K562 (cell line): ENCODE data around the gene AEN. TPM values are rescaled to one million over a fixed set of nuclear protein-coding genes. Genes with fewer than 3 reads are reported as not detected.
A peak's percentile ranks its signal among the peaks of the same experiment; 100 is the strongest.

Experiments
- CTBP1 ChIP-seq: fragments of 450-650 bp; IDR thresholded peaks from 2 replicates; pipeline ENCODE4 v1.6.1; 2016; ENCODE audit warnings: borderline replicate concordance
- DPF2 ChIP-seq: fragments of 450-650 bp; IDR thresholded peaks from 2 replicates; pipeline ENCODE4 v1.6.1; 2016
- FIP1L1 ChIP-seq: fragments of 200-400 bp; formaldehyde crosslinking; IDR thresholded peaks from 2 replicates; pipeline ENCODE4 v1.6.1; 2018; ENCODE audit warnings: mild to moderate bottlenecking, low read depth, low read length; ENCODE audit not compliant: poor library complexity, severe bottlenecking
- FOS ChIP-seq: IDR thresholded peaks from 3 replicates; pipeline ENCODE4 v1.6.1; 2011; ENCODE audit not compliant: insufficient read length; ENCODE audit errors: extremely low read depth
- KDM1A ChIP-seq, 2 experiments: fragments of 450-650 bp; IDR thresholded peaks; 2 replicates each; pipeline ENCODE4 v1.6.1; 2016; ENCODE audit warnings: mild to moderate bottlenecking in 2 of 2
- KLF16 ChIP-seq: IDR thresholded peaks from 2 replicates; pipeline ENCODE4 v1.6.1; 2016; ENCODE audit warnings: antibody characterized with exemption
- MYNN ChIP-seq, 2 experiments: sonication (generic); formaldehyde crosslinking in 1 of 2; IDR thresholded peaks; 2 replicates each; pipeline versions ENCODE4 v1.5.0 to v1.6.1; 2016 to 2020; ENCODE audit warnings: antibody characterized with exemption in 1 of 2, missing genetic modification reagents in 1 of 2
- TGIF2 ChIP-seq: sonication (generic); formaldehyde crosslinking; IDR thresholded peaks from 2 replicates; pipeline ENCODE4 v1.8.1; 2022; ENCODE audit warnings: mild to moderate bottlenecking, missing genetic modification reagents, moderate library complexity
- ZBED1 ChIP-seq: IDR thresholded peaks from 2 replicates; pipeline ENCODE4 v1.6.1; 2014
- polyA plus RNA-seq, 8 experiments: library from polyadenylated mRNA; depleted of rRNA in 4 of 8; stranded (reverse) in 5 of 8; unstranded in 3 of 8; fragments of >200 nt; fragmentation: Nextera tagmentation in 2 of 8; fragmentation: Illumina TruSeq in 1 of 8; extraction: Ambion mirVana in 2 of 8; extraction: Trizol in 1 of 8; gene quantifications; 2 replicates each; pipeline versions ENCODE4 v1.2.1 to v1.2.3, GENCODE V29; 2011 to 2014; ENCODE audit warnings: inconsistent platforms in 1 of 8, missing spikeins in 1 of 8
- total RNA-seq, 7 experiments: library from RNA; depleted of rRNA in 6 of 7; stranded (reverse); fragments of >200 nt in 6 of 7; fragmentation: Illumina TruSeq in 2 of 7; extraction: Trizol in 2 of 7; gene quantifications; 2 replicates each; pipeline versions ENCODE4 v1.2.1 to v1.2.3, GENCODE V29; 2011 to 2021; ENCODE audit warnings: low replicate concordance in 1 of 7
- TF ChIP-seq, protein P1 (sequence below), 2 experiments: fragments of 450-650 bp in 1 of 2; sonication (generic) in 1 of 2; formaldehyde crosslinking; conservative IDR thresholded peaks; 2 replicates each; pipeline versions ENCODE4 v1.4.0 to v1.8.1; 2020 to 2022; ENCODE audit warnings: mild to moderate bottlenecking in 1 of 2, missing genetic modification reagents in 1 of 2
- TF ChIP-seq, protein P2 (sequence below): fragments of 450-650 bp; IDR thresholded peaks from 2 replicates; pipeline ENCODE4 v1.6.1; 2017; ENCODE audit warnings: mild to moderate bottlenecking, moderate library complexity
- TF ChIP-seq, protein P3 (sequence below): fragments of 450-650 bp; IDR thresholded peaks from 2 replicates; pipeline ENCODE4 v1.6.1; 2017; ENCODE audit warnings: antibody characterized with exemption, mild to moderate bottlenecking
- TF ChIP-seq, protein P4 (sequence below): fragments of 200-800 bp; sonication (Bioruptor generic); IDR thresholded peaks from 2 replicates; pipeline ENCODE4 v1.6.1; 2017; ENCODE audit warnings: missing genetic modification characterization, missing compliant biosample characterization
- TF ChIP-seq, protein P5 (sequence below): fragments of 450-650 bp; IDR thresholded peaks from 2 replicates; pipeline ENCODE4 v1.7.1; 2018; ENCODE audit warnings: mild to moderate bottlenecking, low read depth; ENCODE audit not compliant: partially characterized antibody
- TF ChIP-seq, protein P6 (sequence below): IDR thresholded peaks from 2 replicates; pipeline ENCODE4 v1.6.1; 2014; ENCODE audit warnings: antibody characterized with exemption

Gene AEN
- total and polyA plus RNA-seq, 9 of the 15 experiments (the other 6 are each of a cell fraction or from before 2014, with no cell fraction given) = 9.0 to 51.0 (median 32.8) TPM

DNA sequence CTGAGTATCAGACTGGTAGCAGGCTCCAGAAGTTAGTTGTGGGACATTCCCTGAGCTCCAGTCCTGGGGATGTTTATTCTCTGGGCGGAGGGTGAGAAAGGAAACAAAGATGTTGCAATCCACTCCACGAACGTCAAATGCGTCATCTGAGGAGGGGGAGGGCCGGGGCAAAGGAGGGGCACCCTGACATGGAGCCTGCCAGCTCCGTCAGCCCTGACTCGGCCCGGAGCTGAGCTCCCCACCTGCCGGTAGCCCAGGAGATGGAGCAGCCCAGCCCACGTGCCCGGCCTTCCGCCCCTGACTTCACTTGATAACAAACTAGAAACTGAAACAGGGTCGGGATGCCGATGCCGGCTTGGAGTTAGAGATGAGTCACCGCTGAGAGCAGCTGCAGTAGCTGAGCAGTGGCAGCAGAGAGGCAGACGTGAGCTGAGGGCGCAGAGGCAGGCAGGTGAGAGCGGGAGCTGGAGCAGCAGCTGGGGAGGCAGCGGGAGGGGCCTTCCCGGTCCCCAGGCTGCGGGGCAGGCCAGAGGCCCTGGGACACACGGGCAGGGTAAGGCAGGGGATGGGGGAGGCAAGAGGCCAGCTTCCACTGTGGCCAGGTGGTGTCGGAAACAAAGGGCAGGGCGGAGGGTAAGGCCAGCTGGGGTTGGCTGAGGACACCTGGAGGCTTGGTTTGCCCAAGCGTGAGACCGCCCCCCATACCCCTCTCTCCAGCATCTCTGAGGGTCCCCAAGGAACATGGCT, 17.7 kb downstream of the AEN start, which contains the start of gene ISG20 (continued):
- no peak for TF ChIP-seq TGIF2 (CRISPR knock-in tag)
- TF ChIP-seq, protein P1, sequence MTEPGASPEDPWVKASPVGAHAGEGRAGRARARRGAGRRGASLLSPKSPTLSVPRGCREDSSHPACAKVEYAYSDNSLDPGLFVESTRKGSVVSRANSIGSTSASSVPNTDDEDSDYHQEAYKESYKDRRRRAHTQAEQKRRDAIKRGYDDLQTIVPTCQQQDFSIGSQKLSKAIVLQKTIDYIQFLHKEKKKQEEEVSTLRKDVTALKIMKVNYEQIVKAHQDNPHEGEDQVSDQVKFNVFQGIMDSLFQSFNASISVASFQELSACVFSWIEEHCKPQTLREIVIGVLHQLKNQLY (CRISPR knock-in tag; conservative IDR thresholded peaks at IDR 0.05) = peak in 1 of 2 experiments; percentile 69; a peak in 1 of 4 replicates
- TF ChIP-seq ZBED1 = 0 out of 2 replicates have a peak, but pooled peaks have one; percentile 72
- TF ChIP-seq KLF16 = peak; percentile 80
- TF ChIP-seq FIP1L1 = peak; percentile 55
- TF ChIP-seq FOS = peak; percentile 66
- TF ChIP-seq, protein P2, sequence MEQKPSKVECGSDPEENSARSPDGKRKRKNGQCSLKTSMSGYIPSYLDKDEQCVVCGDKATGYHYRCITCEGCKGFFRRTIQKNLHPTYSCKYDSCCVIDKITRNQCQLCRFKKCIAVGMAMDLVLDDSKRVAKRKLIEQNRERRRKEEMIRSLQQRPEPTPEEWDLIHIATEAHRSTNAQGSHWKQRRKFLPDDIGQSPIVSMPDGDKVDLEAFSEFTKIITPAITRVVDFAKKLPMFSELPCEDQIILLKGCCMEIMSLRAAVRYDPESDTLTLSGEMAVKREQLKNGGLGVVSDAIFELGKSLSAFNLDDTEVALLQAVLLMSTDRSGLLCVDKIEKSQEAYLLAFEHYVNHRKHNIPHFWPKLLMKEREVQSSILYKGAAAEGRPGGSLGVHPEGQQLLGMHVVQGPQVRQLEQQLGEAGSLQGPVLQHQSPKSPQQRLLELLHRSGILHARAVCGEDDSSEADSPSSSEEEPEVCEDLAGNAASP = no peak; the same call in 1 of the 2 replicates
- TF ChIP-seq CTBP1 = peak; percentile 99
- TF ChIP-seq KDM1A (IDR thresholded peaks at IDR 0.05) = peak; percentile 21 to 81; a peak in 3 of 4 replicates
- TF ChIP-seq, protein P3, sequence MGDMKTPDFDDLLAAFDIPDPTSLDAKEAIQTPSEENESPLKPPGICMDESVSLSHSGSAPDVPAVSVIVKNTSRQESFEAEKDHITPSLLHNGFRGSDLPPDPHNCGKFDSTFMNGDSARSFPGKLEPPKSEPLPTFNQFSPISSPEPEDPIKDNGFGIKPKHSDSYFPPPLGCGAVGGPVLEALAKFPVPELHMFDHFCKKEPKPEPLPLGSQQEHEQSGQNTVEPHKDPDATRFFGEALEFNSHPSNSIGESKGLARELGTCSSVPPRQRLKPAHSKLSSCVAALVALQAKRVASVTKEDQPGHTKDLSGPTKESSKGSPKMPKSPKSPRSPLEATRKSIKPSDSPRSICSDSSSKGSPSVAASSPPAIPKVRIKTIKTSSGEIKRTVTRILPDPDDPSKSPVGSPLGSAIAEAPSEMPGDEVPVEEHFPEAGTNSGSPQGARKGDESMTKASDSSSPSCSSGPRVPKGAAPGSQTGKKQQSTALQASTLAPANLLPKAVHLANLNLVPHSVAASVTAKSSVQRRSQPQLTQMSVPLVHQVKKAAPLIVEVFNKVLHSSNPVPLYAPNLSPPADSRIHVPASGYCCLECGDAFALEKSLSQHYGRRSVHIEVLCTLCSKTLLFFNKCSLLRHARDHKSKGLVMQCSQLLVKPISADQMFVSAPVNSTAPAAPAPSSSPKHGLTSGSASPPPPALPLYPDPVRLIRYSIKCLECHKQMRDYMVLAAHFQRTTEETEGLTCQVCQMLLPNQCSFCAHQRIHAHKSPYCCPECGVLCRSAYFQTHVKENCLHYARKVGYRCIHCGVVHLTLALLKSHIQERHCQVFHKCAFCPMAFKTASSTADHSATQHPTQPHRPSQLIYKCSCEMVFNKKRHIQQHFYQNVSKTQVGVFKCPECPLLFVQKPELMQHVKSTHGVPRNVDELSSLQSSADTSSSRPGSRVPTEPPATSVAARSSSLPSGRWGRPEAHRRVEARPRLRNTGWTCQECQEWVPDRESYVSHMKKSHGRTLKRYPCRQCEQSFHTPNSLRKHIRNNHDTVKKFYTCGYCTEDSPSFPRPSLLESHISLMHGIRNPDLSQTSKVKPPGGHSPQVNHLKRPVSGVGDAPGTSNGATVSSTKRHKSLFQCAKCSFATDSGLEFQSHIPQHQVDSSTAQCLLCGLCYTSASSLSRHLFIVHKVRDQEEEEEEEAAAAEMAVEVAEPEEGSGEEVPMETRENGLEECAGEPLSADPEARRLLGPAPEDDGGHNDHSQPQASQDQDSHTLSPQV = peak; percentile 46; the same call in 1 of the 2 replicates
- peak; percentile 94 for TF ChIP-seq DPF2
- TF ChIP-seq, protein P4, sequence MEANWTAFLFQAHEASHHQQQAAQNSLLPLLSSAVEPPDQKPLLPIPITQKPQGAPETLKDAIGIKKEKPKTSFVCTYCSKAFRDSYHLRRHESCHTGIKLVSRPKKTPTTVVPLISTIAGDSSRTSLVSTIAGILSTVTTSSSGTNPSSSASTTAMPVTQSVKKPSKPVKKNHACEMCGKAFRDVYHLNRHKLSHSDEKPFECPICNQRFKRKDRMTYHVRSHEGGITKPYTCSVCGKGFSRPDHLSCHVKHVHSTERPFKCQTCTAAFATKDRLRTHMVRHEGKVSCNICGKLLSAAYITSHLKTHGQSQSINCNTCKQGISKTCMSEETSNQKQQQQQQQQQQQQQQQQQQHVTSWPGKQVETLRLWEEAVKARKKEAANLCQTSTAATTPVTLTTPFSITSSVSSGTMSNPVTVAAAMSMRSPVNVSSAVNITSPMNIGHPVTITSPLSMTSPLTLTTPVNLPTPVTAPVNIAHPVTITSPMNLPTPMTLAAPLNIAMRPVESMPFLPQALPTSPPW = peak; percentile 94
- TF ChIP-seq MYNN (IDR thresholded peaks at IDR 0.05) = peak; percentile 89
- TF ChIP-seq MYNN (CRISPR knock-in tag; IDR thresholded peaks at IDR 0.05) = no peak
- TF ChIP-seq, protein P5, sequence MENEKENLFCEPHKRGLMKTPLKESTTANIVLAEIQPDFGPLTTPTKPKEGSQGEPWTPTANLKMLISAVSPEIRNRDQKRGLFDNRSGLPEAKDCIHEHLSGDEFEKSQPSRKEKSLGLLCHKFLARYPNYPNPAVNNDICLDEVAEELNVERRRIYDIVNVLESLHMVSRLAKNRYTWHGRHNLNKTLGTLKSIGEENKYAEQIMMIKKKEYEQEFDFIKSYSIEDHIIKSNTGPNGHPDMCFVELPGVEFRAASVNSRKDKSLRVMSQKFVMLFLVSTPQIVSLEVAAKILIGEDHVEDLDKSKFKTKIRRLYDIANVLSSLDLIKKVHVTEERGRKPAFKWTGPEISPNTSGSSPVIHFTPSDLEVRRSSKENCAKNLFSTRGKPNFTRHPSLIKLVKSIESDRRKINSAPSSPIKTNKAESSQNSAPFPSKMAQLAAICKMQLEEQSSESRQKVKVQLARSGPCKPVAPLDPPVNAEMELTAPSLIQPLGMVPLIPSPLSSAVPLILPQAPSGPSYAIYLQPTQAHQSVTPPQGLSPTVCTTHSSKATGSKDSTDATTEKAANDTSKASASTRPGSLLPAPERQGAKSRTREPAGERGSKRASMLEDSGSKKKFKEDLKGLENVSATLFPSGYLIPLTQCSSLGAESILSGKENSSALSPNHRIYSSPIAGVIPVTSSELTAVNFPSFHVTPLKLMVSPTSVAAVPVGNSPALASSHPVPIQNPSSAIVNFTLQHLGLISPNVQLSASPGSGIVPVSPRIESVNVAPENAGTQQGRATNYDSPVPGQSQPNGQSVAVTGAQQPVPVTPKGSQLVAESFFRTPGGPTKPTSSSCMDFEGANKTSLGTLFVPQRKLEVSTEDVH = peak; percentile 50
- TF ChIP-seq, protein P6, sequence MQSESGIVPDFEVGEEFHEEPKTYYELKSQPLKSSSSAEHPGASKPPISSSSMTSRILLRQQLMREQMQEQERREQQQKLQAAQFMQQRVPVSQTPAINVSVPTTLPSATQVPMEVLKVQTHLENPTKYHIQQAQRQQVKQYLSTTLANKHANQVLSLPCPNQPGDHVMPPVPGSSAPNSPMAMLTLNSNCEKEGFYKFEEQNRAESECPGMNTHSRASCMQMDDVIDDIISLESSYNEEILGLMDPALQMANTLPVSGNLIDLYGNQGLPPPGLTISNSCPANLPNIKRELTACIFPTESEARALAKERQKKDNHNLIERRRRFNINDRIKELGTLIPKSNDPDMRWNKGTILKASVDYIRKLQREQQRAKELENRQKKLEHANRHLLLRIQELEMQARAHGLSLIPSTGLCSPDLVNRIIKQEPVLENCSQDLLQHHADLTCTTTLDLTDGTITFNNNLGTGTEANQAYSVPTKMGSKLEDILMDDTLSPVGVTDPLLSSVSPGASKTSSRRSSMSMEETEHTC = peak; percentile 90
